Stimulated activated CD8-positive, alpha-beta memory T cell treated with anti-CD3 and anti-CD28 coated beads, Interleukin-2, amount 100 ng/mL, for 1 hour (primary cell): ENCODE measurements around the gene NT5C2.
"Not testable (repeated sequence)": the region's sequence is repeated elsewhere in the genome, so short reads cannot be mapped to it uniquely, and the experiment has no call there.

Experiments
- DNase-seq, 2 donors: peaks; one replicate each; pipeline ENCODE4 v3.0.0-alpha.2; 2020; ENCODE audit warnings: low read depth in 2 of 2

Gene NT5C2

DNA sequence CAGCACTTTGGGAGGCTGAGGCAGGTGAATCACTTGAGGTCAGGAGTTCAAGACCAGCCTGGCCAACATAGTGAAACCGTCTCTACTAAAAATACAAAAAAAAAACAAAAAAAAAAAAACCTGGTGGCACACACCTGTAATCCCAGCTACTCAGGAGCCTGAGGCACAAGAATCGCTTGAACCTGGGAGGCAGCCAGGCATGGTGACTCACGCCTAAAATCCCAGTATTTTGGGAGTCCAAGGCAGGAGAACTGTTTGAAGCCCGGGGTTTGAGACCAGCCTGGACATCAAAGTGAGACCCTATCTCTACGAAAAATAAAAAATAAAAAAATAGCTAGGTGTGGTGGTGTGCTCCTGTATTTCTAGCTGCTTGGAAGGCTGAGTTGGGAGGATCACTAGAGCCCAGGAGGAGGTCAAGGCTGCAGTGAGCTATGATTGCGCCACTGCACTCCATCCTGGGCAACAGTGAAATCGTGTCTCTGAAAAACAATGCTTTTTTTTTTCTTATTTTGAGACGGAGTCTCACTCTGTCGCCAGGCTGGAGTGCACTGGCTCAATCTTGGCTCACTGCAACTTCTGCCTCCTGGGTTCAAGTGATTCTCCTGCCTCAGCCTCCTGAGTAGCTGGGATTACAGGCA is 29.2 kb downstream of the NT5C2 start:
- not testable (repeated sequence) for DNase-seq

DNA sequence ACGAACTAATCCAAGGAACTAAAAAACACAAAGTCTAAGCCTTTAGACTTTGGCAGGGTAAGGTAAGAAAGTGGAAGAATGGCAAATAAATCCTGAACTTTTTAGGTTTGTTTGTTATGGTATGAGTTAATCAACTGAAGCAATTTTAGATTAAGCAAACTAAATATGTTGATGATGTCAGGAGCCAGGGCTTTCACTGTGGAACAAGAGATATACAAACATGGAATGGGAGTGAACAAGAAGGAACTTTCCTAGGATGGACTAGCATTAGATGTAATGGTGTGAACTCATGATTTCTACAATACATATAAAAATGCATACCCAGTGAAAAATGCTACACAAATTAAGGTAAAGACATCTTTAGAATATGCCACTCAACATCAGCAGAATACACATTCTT is 35.8 kb downstream of the NT5C2 start:
- no peak for DNase-seq

DNA sequence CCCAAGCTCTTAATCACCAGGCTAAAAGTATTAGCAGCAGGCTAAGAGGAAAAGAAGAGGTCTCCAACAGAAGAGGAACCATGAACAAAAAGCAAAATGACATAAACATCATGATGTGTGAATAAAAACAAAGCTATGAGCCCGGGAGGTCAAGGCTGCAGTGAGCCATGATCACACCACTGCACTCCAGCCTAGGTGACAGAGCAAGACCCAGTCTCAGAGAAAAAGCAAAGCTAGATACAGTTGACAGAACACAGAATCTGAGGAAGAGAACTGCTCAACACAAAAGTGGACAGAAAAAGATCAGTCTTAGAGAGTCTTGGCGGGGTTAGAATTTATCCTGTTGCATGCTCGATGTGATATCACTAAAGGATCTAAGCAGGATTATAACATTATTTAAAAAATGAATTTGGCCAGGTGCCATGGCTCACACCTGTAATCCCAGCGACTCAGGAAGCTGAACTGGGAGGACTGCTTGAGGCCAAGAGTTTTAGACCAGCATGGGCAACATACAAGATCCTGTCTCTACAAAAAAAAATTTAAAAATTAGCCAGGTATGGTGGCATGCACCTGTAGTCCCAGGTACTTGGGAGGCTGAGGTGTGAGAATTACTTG is 37.5 kb downstream of the NT5C2 start:
- no peak for DNase-seq

DNA sequence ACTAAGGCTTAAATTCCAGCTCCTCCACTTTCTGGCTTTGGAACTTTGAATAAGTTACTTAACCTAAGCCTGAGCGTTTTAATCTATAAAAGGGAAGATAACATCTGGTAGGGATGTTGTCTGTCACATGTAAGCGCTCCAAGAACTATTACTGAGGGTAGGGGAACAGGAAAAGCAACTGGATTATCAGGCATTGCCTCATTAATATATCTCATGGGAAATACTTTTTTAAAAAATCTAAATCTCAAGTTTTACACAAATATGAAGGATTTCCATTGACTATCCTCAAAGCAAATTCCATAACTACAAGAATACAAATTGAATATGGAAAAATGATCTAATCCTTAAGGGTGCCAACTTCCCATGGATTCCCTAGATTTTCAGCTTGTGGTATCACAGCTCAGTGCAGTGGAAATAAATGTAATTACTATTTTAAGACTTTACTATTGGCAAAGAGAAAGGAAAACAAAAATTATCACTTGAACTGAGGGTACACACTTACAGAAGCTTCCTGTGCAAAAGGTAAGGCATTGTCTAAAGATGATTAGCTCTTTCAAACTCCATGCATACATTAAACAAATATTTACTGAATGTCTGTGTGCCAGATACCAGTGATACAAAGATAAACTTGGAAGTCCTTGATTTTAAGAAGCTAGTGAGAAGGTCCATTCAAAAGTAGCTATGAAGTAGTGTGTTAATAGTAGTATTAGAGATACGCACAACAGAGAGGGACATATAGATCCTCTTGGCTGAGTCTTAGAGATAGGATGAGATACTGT is 38.4 kb downstream of the NT5C2 start:
- no peak for DNase-seq

DNA sequence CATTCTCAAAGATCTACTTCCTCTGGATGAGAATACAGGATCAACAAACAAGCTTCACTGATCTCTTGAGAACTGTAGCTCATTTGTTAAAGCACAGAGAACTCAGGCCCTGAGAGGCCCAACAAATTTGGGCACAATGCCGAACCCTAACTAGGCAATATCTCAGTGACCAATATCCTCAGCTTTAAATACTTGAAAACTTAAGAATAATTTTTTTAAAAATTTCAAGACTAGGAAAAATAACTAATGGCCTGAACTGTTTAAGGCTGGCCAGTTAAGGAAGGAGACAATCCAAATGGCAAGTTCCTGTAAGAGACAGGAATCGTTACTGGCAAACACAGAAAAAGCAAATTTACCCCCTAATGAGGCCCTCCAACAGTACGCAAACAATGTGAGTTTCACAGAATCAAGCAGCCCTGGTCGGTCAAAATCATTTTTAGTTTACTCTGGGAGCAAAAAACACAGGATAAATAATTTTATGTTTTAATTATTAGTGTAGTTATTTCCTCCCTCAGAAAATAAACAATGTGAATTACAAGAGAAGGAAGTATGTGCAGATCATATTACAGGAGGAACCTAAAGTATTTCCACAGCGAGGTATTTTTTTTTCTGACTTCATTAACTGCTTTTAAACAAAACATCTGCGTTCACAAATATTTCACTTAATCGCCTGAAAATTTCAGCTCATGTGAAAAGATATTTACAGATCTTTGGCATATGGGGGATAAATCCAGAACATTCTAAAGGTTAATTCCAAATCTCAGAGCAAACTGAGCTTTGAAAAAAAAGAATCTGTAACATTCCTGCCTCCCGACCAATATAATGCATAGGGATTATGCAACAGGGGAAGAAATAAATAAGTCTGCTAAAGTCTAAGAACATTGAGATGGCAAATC is 39.5 kb downstream of the NT5C2 start:
- no peak for DNase-seq

DNA sequence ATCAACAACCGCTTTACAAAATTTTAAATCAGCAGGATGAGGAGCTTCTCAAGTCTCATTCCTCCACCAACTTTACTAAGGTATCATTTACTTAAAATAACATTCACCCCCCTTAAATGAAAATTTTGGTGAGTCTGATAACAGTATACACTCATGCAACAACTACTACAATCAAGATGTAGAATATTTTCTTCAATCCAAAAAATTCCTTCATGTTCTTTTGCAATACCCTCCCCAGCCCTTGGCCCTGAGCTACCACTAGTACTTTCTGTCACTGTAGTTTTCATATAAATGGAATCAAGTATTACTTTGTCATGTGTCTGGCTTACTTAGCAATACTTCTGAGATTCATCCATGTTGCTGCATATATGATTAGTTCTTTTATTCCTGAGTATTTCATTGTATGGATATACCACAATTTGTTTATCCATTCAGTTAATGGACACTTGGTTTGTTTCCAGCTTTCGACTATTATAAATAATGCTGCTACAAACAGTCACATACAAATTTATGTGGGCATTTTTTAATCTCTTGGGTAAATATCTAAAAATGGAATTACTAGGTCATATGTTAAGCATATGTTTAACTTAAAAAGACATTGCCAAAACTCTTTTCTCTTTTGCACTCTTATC is 43.0 kb downstream of the NT5C2 start:
- DNase-seq, result no peak

DNA sequence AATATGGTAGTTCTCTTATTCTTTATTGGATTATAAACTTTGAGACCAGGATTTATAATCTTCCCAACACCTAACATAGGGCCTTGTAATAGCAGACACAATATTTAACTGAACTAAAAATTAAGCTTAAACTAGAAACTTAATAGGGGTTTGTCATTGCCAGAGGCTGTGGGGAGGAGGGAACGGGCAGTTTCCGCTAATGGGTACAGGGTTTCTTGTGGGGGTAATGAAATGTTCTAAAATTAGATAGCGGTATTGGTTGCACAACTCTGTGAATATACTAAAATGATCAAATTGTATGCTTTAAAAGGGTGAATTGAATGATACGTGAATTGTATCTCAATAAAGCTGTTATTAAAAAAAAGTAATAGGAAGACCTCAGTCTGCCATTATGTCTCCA is 45.4 kb downstream of the NT5C2 start:
- no peak for DNase-seq

DNA sequence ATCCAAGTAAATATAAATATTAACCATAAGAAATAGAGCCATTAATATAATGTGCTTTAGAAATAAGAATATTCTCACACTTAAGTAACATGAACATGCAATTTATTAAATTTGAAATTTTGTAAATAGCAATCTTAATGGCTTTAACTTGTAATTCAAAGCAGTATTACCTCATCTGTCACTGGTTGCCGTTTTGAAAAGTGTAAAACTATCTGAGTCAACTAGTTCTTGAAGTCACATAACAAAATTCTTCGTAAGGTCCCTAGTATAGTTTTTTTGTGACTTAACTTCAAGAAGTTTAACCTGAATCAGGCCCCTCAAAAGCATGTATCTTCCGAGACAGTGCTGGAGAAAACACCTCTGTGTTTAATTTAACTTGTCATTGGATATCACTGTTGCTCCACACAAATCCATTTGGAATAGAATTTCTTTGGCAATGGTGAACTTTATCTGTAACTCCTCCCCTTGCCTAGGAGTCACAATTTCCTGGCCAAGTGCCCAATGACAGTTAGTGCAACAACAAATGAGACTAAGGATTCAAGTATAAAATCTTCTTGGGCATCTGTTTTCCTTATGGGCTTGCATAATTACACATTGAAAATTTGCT is 47.1 kb downstream of the NT5C2 start:
- no peak for DNase-seq

DNA sequence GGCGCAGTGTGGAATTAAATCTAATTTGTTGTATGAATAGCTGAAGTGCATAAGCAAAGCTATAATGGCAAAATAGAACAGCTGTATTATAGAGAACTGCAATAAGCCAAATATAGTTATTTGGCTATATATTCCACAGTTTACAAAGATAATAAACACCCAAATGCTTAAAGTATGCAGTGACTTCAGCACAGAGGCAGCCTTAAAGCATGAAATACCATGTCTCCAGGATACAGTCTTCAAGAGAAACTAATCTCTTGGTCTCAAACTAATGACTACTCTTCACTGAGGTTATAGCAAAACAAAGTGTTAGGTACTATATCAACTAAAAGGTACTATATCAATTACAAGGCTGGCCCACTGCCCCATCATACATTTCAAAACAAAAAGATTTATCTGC is 48.0 kb downstream of the NT5C2 start:
- no peak for DNase-seq

DNA sequence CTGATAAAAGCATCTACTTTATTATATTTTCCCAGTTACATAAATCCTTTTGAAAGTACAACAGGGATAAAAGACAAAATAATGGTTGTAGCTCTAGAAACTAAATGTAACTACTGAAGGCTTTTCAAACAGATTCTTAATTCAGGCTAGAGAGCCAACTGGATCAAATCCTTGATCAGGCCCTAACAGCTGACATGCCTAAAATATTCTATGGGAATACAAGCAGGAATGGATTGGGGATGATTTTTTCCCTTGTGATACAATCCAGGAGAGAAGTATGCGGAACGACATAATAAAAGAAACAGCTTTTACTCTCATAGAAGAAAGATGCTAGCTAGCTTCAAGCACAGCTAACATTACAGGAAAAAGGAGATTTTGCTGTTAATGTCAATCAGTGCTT is 49.0 kb downstream of the NT5C2 start:
- DNase-seq, result no peak

DNA sequence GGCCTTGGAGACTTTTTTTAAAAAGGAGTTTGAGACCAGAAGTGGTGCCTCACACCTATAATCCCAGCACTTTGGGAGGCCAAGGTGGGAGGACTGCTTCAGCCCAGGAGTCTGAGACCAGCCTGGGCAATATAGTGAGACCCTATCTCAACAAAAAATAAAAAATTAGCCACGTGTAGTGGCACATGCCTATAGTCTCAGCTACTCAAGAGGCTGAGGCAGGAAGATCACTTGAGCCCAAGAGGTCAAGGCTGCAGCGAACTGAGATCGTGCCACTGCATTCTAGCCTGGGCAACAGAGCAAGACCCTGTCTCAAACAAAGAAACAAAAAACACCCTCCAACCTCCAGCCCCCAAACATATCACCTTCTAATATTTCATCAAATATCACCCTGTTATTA is 49.4 kb downstream of the NT5C2 start:
- not testable (repeated sequence) for DNase-seq

DNA sequence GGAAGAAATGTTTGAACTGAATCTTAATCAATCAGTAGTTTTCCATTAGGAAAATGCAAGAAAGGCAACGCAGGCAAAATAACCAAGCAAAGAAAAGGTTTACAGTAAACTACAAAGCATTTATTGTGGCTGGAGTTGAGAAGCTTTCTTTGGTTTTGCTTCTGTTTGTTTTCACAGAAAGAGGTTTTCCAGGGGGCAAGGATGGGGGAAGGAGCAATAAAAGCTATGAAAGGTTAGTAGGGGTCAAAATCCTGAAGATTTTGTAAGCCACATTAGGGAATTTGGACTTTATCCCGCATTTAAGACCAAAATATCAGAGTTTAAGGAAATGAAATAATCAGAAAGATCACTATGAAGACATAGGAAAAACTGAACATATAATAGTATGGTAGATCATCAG is 51.1 kb downstream of the NT5C2 start:
- no peak for DNase-seq

DNA sequence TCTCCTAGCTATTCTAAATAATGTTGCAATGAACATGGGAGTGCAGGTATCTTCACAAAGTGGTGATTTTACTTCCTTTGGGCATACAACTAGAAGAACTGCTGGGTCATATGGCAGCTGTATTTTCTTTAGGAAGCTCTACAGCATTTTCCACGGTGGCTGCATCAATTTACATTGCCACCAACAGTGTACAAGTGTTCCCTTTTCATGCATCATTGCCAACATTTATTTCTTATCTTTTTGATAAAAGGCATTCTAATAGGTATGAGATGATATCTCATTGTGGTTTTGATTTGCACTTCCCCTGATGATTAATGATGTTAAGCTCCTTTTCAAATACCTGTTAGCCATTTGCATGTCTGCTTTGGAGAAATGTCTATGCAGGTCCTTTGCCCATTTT is 52.6 kb downstream of the NT5C2 start:
- no peak for DNase-seq

DNA sequence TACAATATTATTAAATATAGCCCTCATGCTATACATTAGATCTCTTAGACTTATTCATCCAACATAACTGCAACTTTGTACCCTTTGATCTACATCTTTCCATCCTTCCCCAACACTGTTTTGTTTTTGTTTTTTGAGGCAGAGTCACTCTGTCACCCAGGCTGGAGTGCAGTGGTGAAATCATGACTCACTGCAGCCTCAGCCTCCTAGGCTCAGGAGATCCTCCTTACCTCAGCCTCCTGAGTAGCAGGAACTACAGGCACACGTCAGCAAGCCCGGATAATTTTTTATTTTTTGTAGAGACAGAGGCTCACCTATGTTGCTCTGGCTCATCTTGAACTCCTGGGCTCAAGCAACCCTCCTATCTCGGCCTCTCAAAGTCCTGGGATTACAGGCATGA is 53.3 kb downstream of the NT5C2 start:
- no peak for DNase-seq

DNA sequence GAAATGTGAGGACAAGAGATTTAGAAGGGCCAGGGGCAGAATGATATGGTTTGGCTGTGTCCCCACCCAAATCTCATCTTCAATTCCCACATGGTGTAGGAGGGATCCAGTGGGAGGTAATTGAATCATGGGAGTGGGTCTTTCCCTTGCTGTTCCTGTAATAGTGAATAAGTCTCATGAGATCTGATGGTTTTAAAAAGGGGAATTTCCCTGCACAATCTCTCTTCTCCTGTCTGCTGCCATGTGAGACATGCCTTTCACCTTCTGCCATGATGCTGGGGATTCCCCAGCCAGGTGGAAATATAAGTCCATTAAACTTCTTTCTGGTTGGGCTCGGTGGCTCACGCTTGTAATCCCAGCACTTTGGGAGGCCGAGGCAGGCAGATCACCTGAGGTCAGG is 57.9 kb downstream of the NT5C2 start:
- DNase-seq, result not testable (repeated sequence)

DNA sequence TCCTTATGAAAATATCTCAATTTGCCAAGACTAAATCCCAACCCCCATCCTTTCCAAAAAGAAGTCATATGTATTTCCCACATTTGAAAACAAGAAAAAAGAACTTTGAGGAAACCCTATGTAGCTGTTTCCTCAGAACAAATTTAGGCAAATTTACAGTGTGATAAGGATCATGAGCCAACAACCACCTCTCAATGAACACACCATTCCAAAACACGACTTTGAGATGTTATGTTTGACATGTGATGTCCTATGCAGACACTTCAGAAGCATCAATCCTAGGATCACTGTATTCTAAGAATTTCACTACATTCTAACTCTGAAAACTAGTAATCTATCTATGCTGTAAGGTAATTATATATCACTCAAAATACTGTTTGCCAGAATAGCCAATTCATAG is 62.2 kb downstream of the NT5C2 start:
- DNase-seq, result no peak

DNA sequence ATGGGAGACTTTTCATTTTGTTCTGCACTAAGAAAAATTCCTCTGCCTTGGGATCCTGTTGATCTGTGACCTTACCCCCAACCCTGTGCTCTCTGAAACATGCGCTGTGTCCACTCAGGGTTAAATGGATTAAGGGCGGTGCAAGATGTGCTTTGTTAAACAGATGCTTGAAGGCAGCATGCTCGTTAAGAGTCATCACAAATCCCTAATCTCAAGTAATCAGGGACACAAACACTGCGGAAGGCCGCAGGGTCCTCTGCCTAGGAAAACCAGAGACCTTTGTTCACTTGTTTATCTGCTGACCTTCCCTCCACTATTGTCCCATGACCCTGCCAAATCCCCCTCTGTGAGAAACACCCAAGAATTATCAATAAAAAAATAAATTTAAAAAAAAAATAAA is 62.9 kb downstream of the NT5C2 start:
- not testable (repeated sequence) for DNase-seq

DNA sequence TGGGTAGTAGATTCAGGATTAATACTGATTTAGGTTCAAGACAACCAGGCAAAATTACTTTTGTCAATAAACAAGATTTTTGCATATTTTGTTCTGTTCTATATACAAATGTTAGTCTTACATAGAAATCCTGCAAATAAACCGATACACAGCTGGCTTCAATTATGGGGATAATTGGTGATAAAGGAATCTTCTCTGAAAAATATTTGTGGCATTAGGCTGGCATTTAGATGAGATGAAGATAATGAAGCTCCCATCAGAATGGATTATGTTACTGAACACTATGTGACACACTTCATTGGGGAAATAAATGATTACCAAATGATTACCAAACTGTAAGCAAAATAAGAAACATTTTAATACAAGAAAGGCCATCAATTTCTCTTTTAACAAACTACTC is 65.8 kb downstream of the NT5C2 start:
- no peak for DNase-seq

DNA sequence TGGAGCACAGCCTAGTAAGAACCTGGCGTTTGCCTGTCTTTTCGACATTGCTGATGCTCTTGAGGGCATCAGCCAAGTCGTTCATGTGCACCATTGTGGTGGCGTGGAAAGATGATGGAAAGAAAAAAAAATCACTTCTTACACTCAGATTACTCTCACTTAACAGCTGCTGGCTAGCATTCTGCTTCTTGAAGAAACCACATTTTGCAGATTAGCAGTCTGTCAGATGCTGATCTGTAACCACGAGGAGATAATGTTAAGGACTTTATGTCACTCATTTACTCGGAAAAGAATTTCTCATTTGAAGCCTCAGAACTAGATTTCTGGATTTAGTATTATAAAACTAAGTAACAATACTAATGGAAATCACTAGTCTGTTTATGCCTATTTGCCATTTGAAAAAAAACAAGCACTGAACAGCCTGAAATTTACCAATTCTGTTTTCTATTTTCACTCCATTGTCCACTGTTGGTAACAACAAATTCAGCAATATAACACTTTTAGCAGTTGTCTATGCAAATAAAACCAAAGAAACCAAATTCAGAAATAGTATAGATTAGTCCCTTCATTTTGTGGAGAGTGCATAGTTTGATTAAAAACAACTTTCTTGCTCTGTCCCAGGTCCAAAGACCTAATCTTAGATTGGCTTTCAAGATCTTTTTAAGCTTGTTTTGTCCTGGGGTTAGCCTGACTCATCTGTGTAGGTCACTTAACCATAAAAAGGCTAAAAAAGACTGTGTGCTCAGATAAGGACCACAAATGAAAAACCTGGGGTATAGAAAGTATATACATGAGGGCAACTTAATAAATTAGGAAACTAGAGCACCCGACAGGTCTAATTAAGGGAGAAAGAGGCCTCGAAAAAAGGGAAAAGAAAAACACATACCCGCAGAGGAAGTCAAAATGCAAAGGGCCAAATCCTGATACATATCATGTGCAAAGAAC is 67.5 kb downstream of the NT5C2 start:
- DNase-seq, result no peak

DNA sequence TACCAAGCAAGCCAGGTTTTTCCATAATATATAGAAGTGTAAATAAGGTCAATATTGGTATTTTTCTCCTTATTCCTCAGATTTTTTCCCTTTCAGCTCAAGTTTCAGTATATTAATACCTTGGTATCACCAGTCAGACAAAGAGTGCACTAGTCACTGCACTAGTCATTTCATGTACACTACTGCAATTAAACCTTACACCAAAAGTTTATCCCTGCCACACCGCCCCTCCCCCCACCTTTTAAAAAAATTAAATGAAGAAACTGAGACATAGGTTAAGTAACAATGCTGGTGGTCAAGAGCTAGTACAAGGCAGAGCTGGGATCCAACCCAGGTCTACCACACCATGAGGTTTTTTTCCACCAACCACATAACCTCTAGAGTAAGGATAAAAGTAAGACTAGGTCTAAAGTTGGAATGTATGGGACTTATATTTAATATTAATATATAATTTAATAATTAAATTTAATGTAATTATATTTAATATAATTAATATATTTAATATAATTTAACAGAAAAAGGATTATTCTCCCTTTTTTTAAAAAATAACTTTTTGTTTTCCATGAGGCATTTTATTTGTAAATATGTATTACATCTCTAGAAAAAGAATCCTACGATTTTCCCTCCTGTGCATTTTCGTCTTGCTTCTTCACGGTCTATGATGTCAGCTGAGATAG is 68.5 kb downstream of the NT5C2 start:
- no peak for DNase-seq
